Left ventricle myocardium superior (tissue), 1 donor: Measurements from ENCODE around the gene PIAS2. TPM values are rescaled to one million over a fixed set of nuclear protein-coding genes. Genes with fewer than 3 reads are reported as not detected.

Experiments
- ATAC-seq: fragments of 200-7000 bp; cut with Tn5 transposase; one replicate; pipeline ENCODE4 v1.9.1; 2020; ENCODE audit warnings: mild to moderate bottlenecking, moderate library complexity
- DNase-seq: peaks from one replicate; pipeline ENCODE4 v3.0.0-alpha.2; 2020
- intact Hi-C: fragments of 100-400 bp; cut with micrococcal nuclease; formaldehyde crosslinking; loops from one replicate; pipeline ENCODE4 v1.11.0; 2022
- total RNA-seq: library from RNA; stranded (reverse); fragmentation: NEBNext Ultra II Directional; extraction: Animal tissue kit (Norgen Biotek cat#: 25700); gene quantifications from one replicate; pipeline ENCODE4 v1.2.1, GENCODE V29; 2021
- donor health status: DM: no; HTN: yes; CAD: no; lungs with severe emphysema.

Gene PIAS2
- total RNA-seq, 1 donor from 2014 or later: 29.6 TPM

DNA sequence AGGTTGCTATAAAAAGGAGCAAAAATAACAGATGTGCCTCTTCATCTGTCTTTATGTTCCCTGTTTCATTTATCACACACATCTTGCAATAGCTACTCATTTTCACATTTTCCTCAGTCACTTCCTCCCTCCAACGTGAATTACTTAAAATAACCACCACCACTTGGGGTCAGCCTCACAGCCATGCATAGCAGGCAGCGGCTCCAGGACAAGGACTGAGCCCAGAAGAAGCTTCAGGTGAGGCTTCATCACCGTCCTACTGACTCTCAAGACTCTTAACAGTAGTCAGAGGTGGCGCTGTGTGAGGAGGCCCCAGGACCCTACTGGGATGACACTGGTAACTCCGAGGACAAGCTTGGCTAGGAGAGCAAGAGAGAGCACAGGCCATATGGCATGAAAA lies 144.9 kb downstream of the PIAS2 start:
- ATAC-seq (no peak), DNase-seq (no peak)
- intact Hi-C loops: no loop called here

DNA sequence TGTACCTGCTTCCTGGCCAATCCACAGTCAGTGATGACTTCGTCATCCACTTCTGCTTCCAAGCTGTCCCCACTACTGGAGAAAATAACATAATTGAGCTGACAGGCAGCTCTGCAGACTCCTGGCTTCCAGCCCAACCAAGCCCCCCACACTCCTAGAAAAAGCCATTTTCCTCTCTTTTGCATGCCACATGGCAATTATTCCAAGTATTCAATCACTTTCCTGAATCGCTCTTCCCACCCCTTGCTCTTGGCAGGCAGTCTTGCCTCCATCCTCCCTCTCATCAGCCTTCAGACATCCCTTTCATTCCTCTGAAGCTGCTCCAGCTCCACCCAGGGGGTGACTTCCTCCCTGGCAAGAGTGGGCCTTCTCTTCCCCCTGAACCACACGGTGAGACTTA lies 146.2 kb downstream of the PIAS2 start:
- intact Hi-C loops: no loop called here
- ATAC-seq: no peak
- no peak for DNase-seq

DNA sequence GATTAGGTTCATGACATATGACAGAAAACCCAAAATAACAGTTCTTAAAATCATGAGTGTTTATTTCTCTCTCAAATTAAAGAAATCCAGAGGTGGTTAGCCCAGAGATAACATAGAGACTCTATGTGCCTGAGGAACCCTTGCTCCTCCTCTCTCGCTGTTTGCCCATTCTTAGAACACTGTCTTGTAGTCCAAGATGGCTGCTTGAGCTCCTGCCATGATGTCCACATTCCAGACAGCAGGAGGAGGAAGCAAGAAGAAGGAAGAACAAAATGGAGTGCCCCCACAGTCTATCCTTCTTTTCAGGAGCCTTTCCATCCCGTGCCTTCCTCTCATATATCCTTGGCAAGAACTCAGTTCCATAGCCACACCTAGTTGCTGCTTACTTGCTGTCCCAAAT lies 146.6 kb downstream of the PIAS2 start:
- ATAC-seq (no peak), DNase-seq (no peak)
- intact Hi-C loops: no loop called here

DNA sequence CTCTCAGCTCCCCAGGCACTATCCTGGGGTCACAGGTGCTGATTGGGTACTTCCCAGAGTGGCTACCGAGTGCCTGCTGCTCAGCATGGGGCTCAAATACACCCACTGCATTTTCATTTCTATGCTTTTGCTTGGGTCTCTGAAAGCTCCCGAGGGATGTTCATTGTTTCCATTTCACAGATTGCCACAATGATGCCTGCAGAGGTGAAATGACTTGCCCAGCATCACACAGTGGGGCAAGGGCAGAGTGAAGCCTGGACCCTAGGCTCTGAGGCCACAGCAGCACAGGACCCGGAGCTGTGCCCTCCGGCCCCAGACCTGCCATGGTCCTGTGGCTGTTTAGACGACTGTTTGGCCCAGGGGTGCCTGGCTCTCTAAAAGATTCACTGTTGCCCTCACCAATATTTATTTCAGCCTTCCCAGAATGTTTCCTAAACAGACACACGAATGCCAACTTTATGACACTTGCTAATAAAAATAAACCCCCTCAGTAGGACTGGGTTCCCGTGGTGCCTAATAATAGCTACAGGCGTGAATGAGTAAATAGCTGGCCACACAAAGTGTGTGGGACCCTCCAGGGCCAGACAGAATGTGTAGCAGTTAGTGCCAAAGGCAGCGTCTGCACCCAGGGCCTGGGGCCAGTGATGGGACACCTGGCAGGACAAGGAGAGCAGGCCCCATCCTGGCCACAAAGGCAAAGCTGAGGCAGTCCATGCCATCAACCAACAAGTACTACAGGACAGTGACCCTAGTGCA lies 149.0 kb downstream of the PIAS2 start:
- ATAC-seq (peak; percentile 97), DNase-seq (peak; percentile 81)
- intact Hi-C loops: no loop called here

DNA sequence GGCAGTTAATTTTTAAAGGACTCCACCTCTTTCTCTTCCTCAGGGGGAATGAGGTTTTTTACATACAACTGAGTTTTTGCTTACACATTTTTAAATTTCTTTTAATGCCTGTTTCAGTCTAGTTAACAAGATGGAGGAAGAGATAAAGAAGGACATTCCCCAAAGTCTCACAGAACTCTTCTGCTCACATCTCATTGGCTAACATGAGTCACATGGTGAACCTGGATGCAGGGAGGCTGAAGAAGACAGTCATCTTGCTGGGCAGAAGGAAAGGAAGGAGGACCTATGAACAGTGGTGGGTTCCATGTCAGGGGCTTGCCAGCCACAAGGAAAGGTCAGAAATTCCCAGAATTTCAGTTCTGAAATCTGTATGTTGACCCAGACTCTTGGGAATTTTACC lies 150.1 kb downstream of the PIAS2 start:
- ATAC-seq (no peak), DNase-seq (no peak)
- intact Hi-C loops: no loop called here

DNA sequence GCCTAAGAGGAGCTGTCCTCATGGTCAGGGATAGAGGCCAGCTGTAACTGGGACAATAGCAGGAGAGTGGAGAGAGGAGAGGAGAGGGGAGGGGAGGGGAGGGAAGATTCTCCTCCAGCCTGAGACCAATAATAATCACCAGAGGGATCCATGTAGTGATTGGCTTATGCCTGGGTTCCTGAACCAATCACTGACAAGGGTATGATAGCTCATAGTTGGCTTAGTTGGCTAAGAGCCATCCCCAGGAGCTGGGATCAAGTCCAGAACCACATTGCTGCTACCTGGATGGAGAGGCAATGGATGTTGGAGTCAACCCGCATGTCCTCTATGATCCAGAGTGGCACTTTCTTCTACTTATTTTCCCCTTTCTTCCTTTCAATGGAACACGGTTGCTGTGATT lies 152.7 kb downstream of the PIAS2 start:
- DNase-seq: no peak
- ATAC-seq: no peak

DNA sequence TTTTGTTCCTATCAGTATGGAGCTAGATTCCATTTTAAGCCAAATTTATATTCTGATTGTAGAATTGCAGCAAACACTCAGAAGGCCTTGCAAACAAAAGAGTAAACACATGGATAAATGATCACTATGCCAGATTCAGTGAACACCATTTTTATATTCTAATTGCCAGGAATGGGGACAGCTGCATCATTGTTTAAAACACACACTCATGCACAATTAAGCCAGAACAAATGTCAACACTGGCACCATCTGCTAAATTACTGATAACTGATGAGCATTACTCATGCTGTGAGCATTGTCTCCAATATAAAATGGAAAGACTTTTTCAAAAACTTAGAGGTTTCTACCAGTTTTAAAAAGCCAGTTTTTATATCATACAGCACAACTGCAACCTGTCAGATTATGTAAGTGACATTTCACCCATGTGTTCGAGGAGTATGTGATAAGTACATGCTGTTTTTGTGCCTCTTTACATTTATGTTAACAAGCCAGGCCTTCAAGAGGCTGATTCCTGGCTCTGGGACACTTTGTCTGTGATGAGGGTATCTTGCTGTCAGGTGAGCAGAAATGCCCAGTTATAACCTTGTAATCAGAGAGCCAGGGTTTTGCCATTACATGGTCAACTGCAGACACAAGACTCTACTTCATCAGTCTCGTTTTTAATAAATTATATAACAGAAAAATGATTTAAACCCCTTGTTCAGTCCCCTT lies 156.1 kb downstream of the PIAS2 start:
- DNase-seq (no peak), ATAC-seq (peak; percentile 61)
- intact Hi-C loops: no loop called here

More for the DNA sequence above, 152.7 kb downstream of the PIAS2 start:
- intact Hi-C loops: no loop called here

DNA sequence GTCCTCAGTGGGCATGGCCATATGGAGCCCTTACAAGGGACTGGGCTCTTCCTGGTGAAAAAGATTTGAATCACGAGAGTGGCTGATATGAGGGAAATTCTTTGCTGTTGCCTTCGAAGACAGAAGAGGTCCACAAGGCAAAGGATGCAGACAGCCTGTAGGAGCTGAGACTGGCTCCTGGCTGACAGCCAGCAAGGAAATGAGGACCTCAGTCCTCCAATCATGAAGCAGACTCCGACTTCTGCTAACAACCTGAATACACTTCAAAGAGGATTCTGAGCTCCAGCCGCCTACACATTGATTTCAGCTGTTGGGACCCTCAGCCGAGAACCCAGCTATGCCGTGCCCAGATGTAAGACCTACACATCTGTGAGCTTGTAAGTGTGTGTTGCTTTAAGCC lies 157.4 kb downstream of the PIAS2 start:
- ATAC-seq: no peak
- intact Hi-C loops: no loop called here
- no peak for DNase-seq

DNA sequence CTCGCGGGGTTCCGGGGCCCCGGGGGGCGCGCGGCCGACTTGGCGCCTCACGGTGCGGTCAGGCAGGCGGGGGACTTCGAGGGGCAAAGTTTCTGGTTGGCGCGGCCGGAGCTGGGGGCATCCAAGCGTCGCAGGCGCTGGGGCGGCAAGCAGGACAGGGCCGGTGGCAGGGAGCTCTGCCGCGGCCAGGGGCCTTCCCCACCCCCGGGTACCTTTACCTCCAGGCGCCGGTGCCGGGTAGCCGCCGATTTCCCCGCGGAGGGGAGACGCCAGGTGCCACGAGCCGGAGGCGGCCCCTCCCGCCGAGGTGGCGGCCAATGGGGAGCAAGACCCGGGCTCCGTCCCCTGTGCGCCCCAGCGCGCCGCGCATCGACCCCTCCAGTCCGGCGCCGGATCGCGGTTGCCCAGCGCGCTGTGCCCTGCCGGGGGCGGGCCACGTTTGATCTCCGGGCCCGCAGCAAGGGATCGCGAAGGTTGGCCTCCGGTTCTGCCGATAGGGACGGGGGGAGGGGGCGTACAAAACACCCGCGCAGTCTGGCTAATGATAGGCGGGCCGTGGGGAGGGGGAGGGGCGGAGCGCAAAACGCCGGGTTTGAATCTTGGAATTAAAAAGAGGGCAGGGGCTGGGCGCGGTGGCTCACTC lies 160.6 kb downstream of the PIAS2 start, which contains the start of gene ST8SIA5:
Gene ST8SIA5 (minus strand): TSS at position 495 of the 643 bp plus-strand sequence. CDS start 545 bp downstream, outside the sequence.
- DNase-seq (peak; percentile 54), ATAC-seq (peak; percentile 63)
- intact Hi-C loops: no loop called here

DNA sequence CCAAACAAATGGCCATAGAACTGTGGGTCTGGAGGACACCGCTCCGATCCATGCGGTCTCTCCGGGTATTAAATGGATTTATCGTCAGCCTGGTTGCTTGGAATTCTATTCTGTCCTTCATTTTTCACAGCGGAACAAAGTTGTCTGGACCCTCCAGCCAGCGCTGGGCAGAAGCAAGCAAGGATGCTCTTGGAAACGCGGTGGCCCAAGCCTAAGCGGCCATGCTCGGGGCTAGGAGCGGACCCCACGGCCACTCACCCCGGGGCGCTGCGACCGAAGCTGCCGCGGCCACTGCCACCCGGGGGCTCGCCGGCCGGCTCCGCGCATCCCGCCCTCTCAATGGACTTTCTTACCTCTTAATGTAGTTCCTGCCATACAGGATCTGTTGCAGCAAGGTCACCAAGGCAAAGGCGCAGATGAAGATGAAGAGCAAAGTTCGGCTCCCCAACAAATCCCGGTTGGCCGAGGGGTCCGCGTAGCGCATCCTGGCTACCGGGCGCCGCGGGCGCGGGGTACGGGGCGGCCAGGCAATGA lies 161.2 kb downstream of the PIAS2 start:
- DNase-seq: no peak
- ATAC-seq: peak; percentile 14
- intact Hi-C loops: no loop called here

DNA sequence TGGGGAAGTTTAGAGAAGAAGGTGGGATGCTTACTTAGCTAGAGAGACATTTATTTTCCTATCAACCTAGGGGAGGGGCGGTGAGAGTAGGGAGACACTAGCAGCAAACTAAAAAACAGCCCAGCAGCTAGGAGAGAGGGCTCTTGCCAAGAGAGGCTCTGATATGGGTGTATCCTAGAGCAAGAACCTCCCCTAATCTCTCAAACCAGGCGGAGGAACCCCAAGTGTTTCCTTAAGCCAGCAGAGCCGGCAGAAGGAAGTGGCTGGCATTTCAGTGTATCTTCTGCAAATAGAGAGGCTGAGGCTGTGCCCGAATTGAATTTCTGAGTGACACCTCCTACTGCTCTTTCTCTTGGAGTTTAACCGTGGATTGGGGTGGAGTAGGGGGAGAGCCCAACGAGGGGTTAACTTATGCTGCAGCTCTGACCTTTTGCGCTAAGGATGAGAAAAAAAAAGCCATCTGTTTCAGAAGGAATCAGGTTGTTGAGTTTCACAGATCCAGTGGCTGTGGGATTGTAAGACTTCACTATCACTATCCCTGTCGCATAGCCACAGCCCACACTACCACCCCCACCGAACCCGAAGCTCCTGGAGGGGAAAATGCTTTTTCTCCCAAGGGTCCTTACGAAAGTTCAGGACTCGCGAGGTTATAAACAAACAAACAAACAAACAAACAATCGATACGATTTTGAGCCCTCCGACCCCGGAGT lies 161.8 kb downstream of the PIAS2 start:
- DNase-seq (no peak), ATAC-seq (peak; percentile 9)
- intact Hi-C loops: no loop called here

DNA sequence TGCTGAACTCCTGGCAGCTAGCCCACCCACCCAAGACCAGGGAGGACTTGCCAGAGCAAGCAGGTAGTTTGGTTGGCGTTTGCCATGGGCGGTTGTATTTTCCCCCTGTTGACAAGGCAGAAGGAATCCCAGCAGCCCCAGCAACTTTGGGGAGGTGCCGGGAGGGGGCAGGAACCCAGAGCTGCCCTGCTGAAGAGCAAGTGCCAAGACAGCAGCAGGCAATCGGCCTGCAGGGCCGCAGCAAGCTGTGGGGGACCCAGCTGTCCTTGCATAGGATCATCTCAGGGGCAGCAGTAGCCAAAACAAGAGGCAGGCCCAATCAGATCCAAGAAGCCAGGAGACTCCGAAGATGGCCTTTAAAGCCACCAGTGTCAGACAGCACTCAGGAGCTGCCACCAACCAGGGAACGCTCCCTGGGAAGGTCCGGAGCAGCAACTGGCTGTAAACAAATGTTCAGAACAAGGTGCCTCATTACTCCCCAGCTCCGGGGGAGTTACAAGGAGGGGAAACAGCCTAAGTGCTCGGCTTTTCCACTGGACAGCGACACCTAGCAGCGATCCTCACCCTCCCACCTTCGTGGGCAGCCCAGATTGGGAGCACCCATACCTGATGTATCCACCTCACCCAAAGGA lies 162.5 kb downstream of the PIAS2 start:
- ATAC-seq (peak; percentile 49), DNase-seq (peak; percentile 32)
- intact Hi-C loops: no loop called here

DNA sequence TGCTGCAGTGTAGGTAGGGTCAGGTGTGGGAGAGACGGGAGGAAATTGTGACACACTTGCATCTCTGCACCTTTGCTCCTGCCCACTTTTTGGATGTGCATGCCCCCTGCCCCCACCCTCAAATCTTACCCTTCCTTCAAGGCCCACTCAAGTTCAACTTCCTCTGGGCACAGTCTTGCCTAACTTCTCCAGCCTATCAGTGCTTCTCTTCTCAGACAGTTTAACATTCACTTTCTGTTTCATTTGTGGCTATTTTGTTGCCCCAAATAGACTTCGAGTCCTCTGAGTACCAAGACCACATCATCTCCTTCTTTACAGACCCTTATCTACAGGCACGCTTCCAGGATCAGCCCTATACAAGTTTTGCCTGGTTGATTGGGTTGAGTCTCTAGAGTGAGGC lies 163.1 kb downstream of the PIAS2 start:
- intact Hi-C loops: no loop called here
- DNase-seq (no peak), ATAC-seq (no peak)

Other genes starting within 250 kb of the PIAS2 start
- gene ST8SIA5, start 160.5 kb downstream of the PIAS2 start, total RNA-seq: 5.4 TPM
- gene KATNAL2, start 95 bp upstream of the PIAS2 start, total RNA-seq: 2.7 TPM
- gene ELOA2, start 118.1 kb upstream of the PIAS2 start, total RNA-seq: not detected
- 40.2 TPM for gene HDHD2, start 233.0 kb upstream of the PIAS2 start, total RNA-seq